ENCODE data around the gene CUX1.

Gene CUX1

GRCh38 chr7:102253973-102254370, 436.5 kb downstream of the CUX1 start:
- no peak overlapping the region for H3K4me3 ChIP-seq (ENCODE audit: low read length)
- no peaks in the 10 kb centered on the region for H3K79me2 ChIP-seq (ENCODE audit: low read length)
- no peaks in the 10 kb centered on the region for H3F3A ChIP-seq (ENCODE audit: insufficient read depth, low read length)
- no peaks in the 10 kb centered on the region for H3K36me3 ChIP-seq (replicated peaks; ENCODE audit: insufficient read depth, low read length)
- H3K27me3 ChIP-seq (replicated peaks; ENCODE audit: insufficient read depth, low read length) = no peaks in the 10 kb centered on the region
- no peaks in the 10 kb centered on the region for H3K4me1 ChIP-seq (ENCODE audit: low read length)
- no peak overlapping the region for H3K27ac ChIP-seq (ENCODE audit: low read length)
- DNase-seq = no peak
- no peak overlapping the region for H3K4me2 ChIP-seq (ENCODE audit: low read depth, low read length)
- H3K9ac ChIP-seq (ENCODE audit: low read length) = no peak overlapping the region
- H4K20me1 ChIP-seq (ENCODE audit: insufficient read depth, low read length) = no peaks in the 10 kb centered on the region
- H3K9me2 ChIP-seq (replicated peaks; ENCODE audit: insufficient read depth, low read length) = no peaks in the 10 kb centered on the region
- no peak for TF ChIP-seq EZH2phosphoT487 (IDR thresholded peaks at IDR 0.05; ENCODE audit: low read length)
- TF ChIP-seq EZH2 (optimal IDR thresholded peaks at IDR 0.05; ENCODE audit: low read depth, low read length) = no peak
- TF ChIP-seq, protein P1, sequence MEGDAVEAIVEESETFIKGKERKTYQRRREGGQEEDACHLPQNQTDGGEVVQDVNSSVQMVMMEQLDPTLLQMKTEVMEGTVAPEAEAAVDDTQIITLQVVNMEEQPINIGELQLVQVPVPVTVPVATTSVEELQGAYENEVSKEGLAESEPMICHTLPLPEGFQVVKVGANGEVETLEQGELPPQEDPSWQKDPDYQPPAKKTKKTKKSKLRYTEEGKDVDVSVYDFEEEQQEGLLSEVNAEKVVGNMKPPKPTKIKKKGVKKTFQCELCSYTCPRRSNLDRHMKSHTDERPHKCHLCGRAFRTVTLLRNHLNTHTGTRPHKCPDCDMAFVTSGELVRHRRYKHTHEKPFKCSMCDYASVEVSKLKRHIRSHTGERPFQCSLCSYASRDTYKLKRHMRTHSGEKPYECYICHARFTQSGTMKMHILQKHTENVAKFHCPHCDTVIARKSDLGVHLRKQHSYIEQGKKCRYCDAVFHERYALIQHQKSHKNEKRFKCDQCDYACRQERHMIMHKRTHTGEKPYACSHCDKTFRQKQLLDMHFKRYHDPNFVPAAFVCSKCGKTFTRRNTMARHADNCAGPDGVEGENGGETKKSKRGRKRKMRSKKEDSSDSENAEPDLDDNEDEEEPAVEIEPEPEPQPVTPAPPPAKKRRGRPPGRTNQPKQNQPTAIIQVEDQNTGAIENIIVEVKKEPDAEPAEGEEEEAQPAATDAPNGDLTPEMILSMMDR (IDR thresholded peaks at IDR 0.05; ENCODE audit: low read length) = no peak
- H3K9me3 ChIP-seq (replicated peaks; ENCODE audit: insufficient read depth, low read length) = no peaks in the 10 kb centered on the region
- no peak overlapping the region for H2AFZ ChIP-seq (ENCODE audit: low read length)

GRCh38 chr7:102254521-102254920, 437.1 kb downstream of the CUX1 start:
- H3K4me2 ChIP-seq (ENCODE audit: low read depth, low read length) = no peak overlapping the region
- H3K27ac ChIP-seq (ENCODE audit: low read length) = no peak overlapping the region
- no peak overlapping the region for H3K4me3 ChIP-seq (ENCODE audit: low read length)
- H3K4me1 ChIP-seq (ENCODE audit: low read length) = no peaks in the 10 kb centered on the region
- H3K27me3 ChIP-seq (replicated peaks; ENCODE audit: insufficient read depth, low read length) = no peaks in the 10 kb centered on the region
- TF ChIP-seq EZH2phosphoT487 (IDR thresholded peaks at IDR 0.05; ENCODE audit: low read length) = no peak
- TF ChIP-seq, protein P1 (IDR thresholded peaks at IDR 0.05; ENCODE audit: low read length) = no peak
- H3K9me3 ChIP-seq (replicated peaks; ENCODE audit: insufficient read depth, low read length) = no peaks in the 10 kb centered on the region
- H2AFZ ChIP-seq (ENCODE audit: low read length) = no peak overlapping the region
- H3F3A ChIP-seq (ENCODE audit: insufficient read depth, low read length) = no peaks in the 10 kb centered on the region
- no peaks in the 10 kb centered on the region for H3K36me3 ChIP-seq (replicated peaks; ENCODE audit: insufficient read depth, low read length)
- no peaks in the 10 kb centered on the region for H3K9me2 ChIP-seq (replicated peaks; ENCODE audit: insufficient read depth, low read length)
- H4K20me1 ChIP-seq (ENCODE audit: insufficient read depth, low read length) = no peaks in the 10 kb centered on the region
- no peak overlapping the region for H3K9ac ChIP-seq (ENCODE audit: low read length)
- DNase-seq = no peak
- H3K79me2 ChIP-seq (ENCODE audit: low read length) = no peaks in the 10 kb centered on the region

- no peaks in the 10 kb centered on the region for H3K9me3 ChIP-seq (replicated peaks; ENCODE audit: insufficient read depth, low read length)
- TF ChIP-seq EZH2 (optimal IDR thresholded peaks at IDR 0.05; ENCODE audit: low read depth, low read length) (no peak), EZH2phosphoT487 (IDR thresholded peaks at IDR 0.05; ENCODE audit: low read length) (no peak)
- TF ChIP-seq, protein P1 (IDR thresholded peaks at IDR 0.05; ENCODE audit: low read length) = no peak
These were observed 438.1 kb downstream of the CUX1 start for GRCh38 chr7:102255501-102255900.

More at GRCh38 chr7:102255501-102255900, 438.1 kb downstream of the CUX1 start:
- Histone ChIP-seq H3K4me2 (ENCODE audit: low read depth, low read length) (no peak overlapping the region), H4K20me1 (ENCODE audit: insufficient read depth, low read length) (no peaks in the 10 kb centered on the region), H3K4me1 (ENCODE audit: low read length) (no peaks in the 10 kb centered on the region), H3F3A (ENCODE audit: insufficient read depth, low read length) (no peaks in the 10 kb centered on the region), H3K9ac (ENCODE audit: low read length) (no peak overlapping the region), H3K79me2 (ENCODE audit: low read length) (no peaks in the 10 kb centered on the region), H3K4me3 (ENCODE audit: low read length) (no peak overlapping the region), H2AFZ (ENCODE audit: low read length) (no peak overlapping the region), H3K9me2 (replicated peaks; ENCODE audit: insufficient read depth, low read length) (no peaks in the 10 kb centered on the region), H3K27me3 (replicated peaks; ENCODE audit: insufficient read depth, low read length) (no peaks in the 10 kb centered on the region), H3K27ac (ENCODE audit: low read length) (no peak overlapping the region), H3K36me3 (replicated peaks; ENCODE audit: insufficient read depth, low read length) (no peaks in the 10 kb centered on the region)
- no peak for DNase-seq

Data from MM.1S (cell line).